Peyer's patch (tissue), 4 donors: ENCODE data around the gene RBPJ.

ENCODE experiments used
- CTCF ChIP-seq, 6 experiments: fragments of 450-650 bp in 4 of 6; fragments of 200-600 bp in 2 of 6; sonication (generic) in 1 of 6; IDR thresholded peaks; one replicate each; pipeline ENCODE4 v1.5.1; 2017 to 2019; ENCODE audit warnings: antibody characterized with exemption in 6 of 6, mild to moderate bottlenecking in 3 of 6, moderate library complexity in 1 of 6
- POLR2A ChIP-seq, 2 donors: fragments of 450-650 bp; IDR thresholded peaks; one replicate each; pipeline ENCODE4 v1.5.1; 2017; ENCODE audit warnings: antibody characterized with exemption in 2 of 2, mild to moderate bottlenecking in 2 of 2, moderate library complexity in 2 of 2

- no peak for TF ChIP-seq CTCF (IDR thresholded peaks at IDR 0.05)
- no peak for TF ChIP-seq POLR2A (IDR thresholded peaks at IDR 0.05)
Measured at GRCh38 chr4:26463386-26463785, 142.6 kb downstream of the RBPJ start.
